Keratinocyte (primary cell): Measurements from ENCODE around the gene MUC4. TPM values are rescaled to one million over a fixed set of nuclear protein-coding genes. Genes with fewer than 3 reads are reported as not detected.

Experiments
- DNase-seq: peaks from one replicate; pipeline ENCODE4 v3.0.0-alpha.2; 2011; ENCODE audit warnings: low read depth, missing footprints, low spot score
- FAIRE-seq: peaks from 2 replicates; lab custom pipeline; 2011; peaks lifted over from hg19 to GRCh38; lab: Jason Lieb, UNC
- H2AFZ ChIP-seq: 2 replicates; pipeline ENCODE4 v1.6.0; 2012; ENCODE audit warnings: low read length, control low read depth, inconsistent platforms; ENCODE audit not compliant: control insufficient read depth
- H3K27ac ChIP-seq: 2 replicates; pipeline ENCODE4 v1.5.1; 2011; ENCODE audit warnings: low read length; ENCODE audit not compliant: control insufficient read depth, insufficient read depth
- H3K27me3 ChIP-seq: 3 replicates; pipeline ENCODE4 v1.6.0; 2011; ENCODE audit warnings: low read length; ENCODE audit not compliant: control insufficient read depth, insufficient read depth; ENCODE audit errors: extremely low read depth
- H3K36me3 ChIP-seq, 2 experiments: 2 replicates in 1 of 2; 3 replicates in 1 of 2; pipeline ENCODE4 v1.5.1; 2011; ENCODE audit warnings: low read length in 2 of 2, mild to moderate bottlenecking in 1 of 2; ENCODE audit not compliant: control insufficient read depth in 2 of 2, insufficient read depth in 2 of 2; ENCODE audit errors: extremely low read depth in 1 of 2
- H3K4me1 ChIP-seq: 3 replicates; pipeline ENCODE4 v1.5.1; 2011; ENCODE audit warnings: low read length; ENCODE audit not compliant: control insufficient read depth, insufficient read depth; ENCODE audit errors: extremely low read depth
- H3K4me2 ChIP-seq: 3 replicates; pipeline ENCODE4 v1.6.0; 2011; ENCODE audit warnings: low read depth, low read length; ENCODE audit not compliant: control insufficient read depth, insufficient read depth; ENCODE audit errors: extremely low read depth
- H3K4me3 ChIP-seq, 3 experiments: fragments of 200-600 bp in 1 of 3; sonication (generic) in 1 of 3; 2 replicates in 2 of 3; 3 replicates in 1 of 3; pipeline ENCODE4 v1.5.1; 2011 to 2016; ENCODE audit warnings: low read length in 3 of 3, mild to moderate bottlenecking in 3 of 3, control low read depth in 2 of 3, inconsistent platforms in 1 of 3, low read depth in 1 of 3, mixed read lengths in 1 of 3, mixed run types in 1 of 3, moderate library complexity in 1 of 3; ENCODE audit not compliant: control insufficient read depth in 2 of 3, insufficient read depth in 2 of 3; ENCODE audit errors: extremely low read depth in 1 of 3
- H3K79me2 ChIP-seq: 2 replicates; pipeline ENCODE4 v1.6.0; 2012; ENCODE audit warnings: low read length; ENCODE audit not compliant: control insufficient read depth, insufficient read depth
- H3K9ac ChIP-seq: 3 replicates; pipeline ENCODE4 v1.6.0; 2011; ENCODE audit warnings: low read length; ENCODE audit not compliant: control insufficient read depth, insufficient read depth; ENCODE audit errors: extremely low read depth
- H3K9me1 ChIP-seq: 3 replicates; pipeline ENCODE4 v1.6.0; 2011; ENCODE audit warnings: low read length; ENCODE audit not compliant: control insufficient read depth, insufficient read depth; ENCODE audit errors: extremely low read depth
- H3K9me3 ChIP-seq: 2 replicates; pipeline ENCODE4 v1.5.1; 2012; ENCODE audit warnings: low read depth, low read length; ENCODE audit not compliant: control insufficient read depth
- H4K20me1 ChIP-seq: 3 replicates; pipeline ENCODE4 v1.6.0; 2011; ENCODE audit warnings: low read length; ENCODE audit not compliant: control insufficient read depth, insufficient read depth; ENCODE audit errors: extremely low read depth
- CTCF ChIP-seq, 3 experiments: IDR thresholded peaks in 1 of 3; conservative IDR thresholded peaks in 1 of 3; optimal IDR thresholded peaks in 1 of 3; 2 replicates in 2 of 3; 3 replicates in 1 of 3; pipeline versions ENCODE3 to v1.5.1; 2011; ENCODE audit warnings: low read length in 3 of 3, mild to moderate bottlenecking in 3 of 3, moderate library complexity in 2 of 3, control low read depth in 1 of 3, inconsistent platforms in 1 of 3; ENCODE audit not compliant: insufficient read depth in 2 of 3; ENCODE audit errors: extremely low read depth in 1 of 3
- EZH2 ChIP-seq: IDR thresholded peaks from one replicate; pipeline ENCODE4 v1.6.1; 2012; ENCODE audit warnings: inconsistent platforms, mild to moderate bottlenecking, low read length, moderate library complexity
- dilution Hi-C: fragments of 300-500 bp; cut with MboI; formaldehyde crosslinking; loops from one replicate; pipeline ENCODE4 v1.7.0; 2020; ENCODE audit warnings: low sequenced_read_pairs; ENCODE audit not compliant: extremely low pct_ligation_motif_present
- polyA plus RNA-seq, 5 experiments: library from polyadenylated mRNA; depleted of rRNA in 3 of 5; stranded (reverse) in 3 of 5; stranded (forward) in 1 of 5; unstranded in 1 of 5; fragments of >200 nt; gene quantifications; 1 replicate in 1 of 5; 2 replicates in 3 of 5; 3 replicates in 1 of 5; pipeline versions ENCODE4 v1.2.1 to v1.2.3, GENCODE V29; 2011 to 2012; ENCODE audit warnings: missing spikeins in 2 of 5, low read depth in 1 of 5, low replicate concordance in 1 of 5

Gene MUC4
- polyA plus RNA-seq, 1 donor (not counting 4 experiments of a cell fraction or from before 2014, with no cell fraction given) = not detected

GRCh38 chr3:195815169-195815771 lies 3.5 kb upstream of the MUC4 start:
- DNase-seq = no peak

DNA sequence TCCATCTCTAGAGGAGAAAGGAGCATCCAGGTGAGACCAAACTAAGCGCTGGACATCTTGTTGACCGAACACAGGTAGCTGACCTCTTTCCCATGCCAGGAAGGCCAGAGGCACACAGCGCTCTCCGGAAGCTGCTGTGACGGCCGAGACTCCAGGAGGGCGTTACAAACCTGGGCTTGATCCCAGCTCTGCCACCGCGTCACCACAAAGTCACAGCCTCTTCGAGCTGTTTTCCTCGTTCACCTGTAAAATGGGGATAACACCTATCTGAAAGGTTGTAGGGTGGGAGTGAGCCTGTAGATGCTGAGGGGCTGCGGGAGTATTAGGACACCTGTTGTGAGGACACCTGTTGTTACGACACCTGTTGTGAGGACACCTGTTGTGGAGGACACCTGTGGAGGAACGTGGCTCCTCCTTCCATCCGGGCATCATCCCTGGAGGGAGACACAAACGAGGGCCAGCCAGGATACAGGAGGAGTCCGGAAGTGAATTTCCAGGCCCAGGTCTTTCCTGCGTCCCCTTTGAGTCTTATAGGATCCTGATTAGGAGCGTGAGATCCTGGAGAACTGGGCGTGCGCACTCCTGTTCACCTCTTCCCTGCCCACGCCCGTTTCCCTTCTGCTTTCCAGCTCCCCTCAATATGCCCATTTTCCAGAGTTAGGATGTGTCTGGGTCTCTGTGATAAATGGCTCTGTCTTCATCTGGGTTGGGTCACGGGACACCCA lies 2.3 kb upstream of the MUC4 start:
- H3K36me3 ChIP-seq = no peaks in the 10 kb centered on the region
- dilution Hi-C loops = no loop called here
- no peak overlapping the region for H3K4me2 ChIP-seq
- H2AFZ ChIP-seq = no peak overlapping the region
- DNase-seq (no peak), FAIRE-seq (no peak)
- no peaks in the 10 kb centered on the region for H3K9me3 ChIP-seq
- no peak overlapping the region for H3K4me3 ChIP-seq
- H4K20me1 ChIP-seq = no peaks in the 10 kb centered on the region
- no peaks in the 10 kb centered on the region for H3K9me1 ChIP-seq
- H3K27me3 ChIP-seq = peaks cover 25% of the 10 kb centered on the region
- no peak for TF ChIP-seq CTCF (optimal IDR thresholded peaks at IDR 0.05 in 1 of 3, IDR thresholded peaks at IDR 0.05 in 1 of 3, conservative IDR thresholded peaks at IDR 0.05 in 1 of 3; ENCODE audit: extremely low read depth in 1 of 3, insufficient read depth in 2 of 3, low read length in 3 of 3)
- no peak for TF ChIP-seq EZH2
- H3K79me2 ChIP-seq = no peaks in the 10 kb centered on the region
- no peak overlapping the region for H3K27ac ChIP-seq
- H3K9ac ChIP-seq = no peak overlapping the region
- no peaks in the 10 kb centered on the region for H3K4me1 ChIP-seq

More at GRCh38 chr3:195815169-195815771, 3.5 kb upstream of the MUC4 start:
- Histone ChIP-seq H3K27ac (no peak overlapping the region), H3K4me2 (no peak overlapping the region), H3K9me1 (no peaks in the 10 kb centered on the region), H3K79me2 (no peaks in the 10 kb centered on the region), H3K9me3 (no peaks in the 10 kb centered on the region), H4K20me1 (no peaks in the 10 kb centered on the region), H3K27me3 (peaks cover 25% of the 10 kb centered on the region), H3K4me1 (no peaks in the 10 kb centered on the region), H3K9ac (no peak overlapping the region), H3K4me3 (no peak overlapping the region), H2AFZ (no peak overlapping the region), H3K36me3 (no peaks in the 10 kb centered on the region)
- TF ChIP-seq EZH2 = no peak
- no peak for TF ChIP-seq CTCF (optimal IDR thresholded peaks at IDR 0.05 in 1 of 3, IDR thresholded peaks at IDR 0.05 in 1 of 3, conservative IDR thresholded peaks at IDR 0.05 in 1 of 3; ENCODE audit: extremely low read depth in 1 of 3, insufficient read depth in 2 of 3, low read length in 3 of 3)
- no peak for FAIRE-seq
- dilution Hi-C loops = no loop called here
